Measurements from ENCODE around the gene MOV10L1. TPM values are rescaled to one million over a fixed set of nuclear protein-coding genes. Genes with fewer than 3 reads are reported as not detected.

The MOV10L1 gene
- polyA plus RNA-seq, 4 donors = 0.24 to 0.75 (median 0.60) TPM

DNA sequence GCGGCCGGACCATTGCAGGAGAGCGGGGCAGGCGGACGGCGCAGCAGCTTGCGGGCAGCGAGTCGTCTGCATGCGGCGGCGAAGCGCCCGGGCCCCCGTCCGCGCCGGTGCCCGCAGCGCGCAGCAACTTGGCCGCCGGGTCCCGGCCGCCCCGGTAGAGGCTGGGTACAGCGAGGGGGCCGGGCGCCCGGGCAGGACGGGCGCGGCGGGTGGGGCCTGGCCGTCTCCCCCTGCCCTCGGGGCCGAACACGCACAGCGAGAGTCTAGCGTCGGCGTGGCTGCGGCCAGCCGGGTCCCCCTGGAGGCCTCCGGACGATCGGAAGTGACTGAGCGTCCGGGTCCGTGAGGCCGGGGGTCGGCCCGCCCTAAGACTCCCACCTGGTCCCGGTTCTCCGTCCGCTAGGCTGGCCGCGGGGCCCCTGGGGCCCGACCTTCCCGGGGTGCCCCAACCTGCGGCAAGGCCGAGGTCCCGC lies 95.1 kb downstream of the MOV10L1 start:
- DNase-seq (ENCODE audit: low read depth in 4 of 4, low spot score in 3 of 4) = no peak

DNA sequence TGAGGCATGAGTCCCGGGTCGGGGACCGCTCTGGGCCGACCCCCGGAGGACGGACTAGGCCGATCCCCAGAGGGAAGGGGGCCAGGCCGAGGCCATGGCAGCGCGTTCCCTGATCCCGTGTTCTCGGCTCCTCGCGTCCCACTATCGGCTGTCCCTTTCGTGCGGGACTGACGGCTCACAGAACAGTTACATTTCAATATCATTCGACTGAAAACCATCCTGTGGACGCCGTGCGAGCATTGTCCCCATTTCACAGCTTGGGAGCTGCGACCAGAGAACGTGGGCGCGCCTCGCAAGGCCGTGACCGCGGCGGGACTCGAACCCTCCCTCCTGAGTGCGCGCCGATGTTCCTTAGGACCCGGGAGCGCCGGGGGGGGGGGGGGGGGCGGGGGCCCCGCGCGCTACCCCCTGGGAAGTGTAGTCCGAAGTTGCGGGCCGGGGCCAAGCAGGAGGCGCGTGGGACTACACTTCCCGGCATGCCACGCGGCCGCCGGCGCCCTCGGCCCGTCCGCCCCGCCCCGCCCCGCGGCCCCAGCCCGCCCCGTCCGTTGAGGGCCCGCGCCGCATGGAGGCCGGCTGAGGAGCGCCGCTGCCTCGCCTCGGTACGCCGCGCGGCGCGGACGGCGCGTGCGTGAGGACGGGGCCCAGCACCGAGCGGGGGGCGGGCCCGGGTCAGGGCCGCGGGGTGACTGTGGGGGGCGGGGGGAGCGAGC lies 95.7 kb downstream of the MOV10L1 start, which contains the start of gene TRABD:
Gene TRABD (plus strand): TSS at position 539 of the 713 bp plus-strand sequence. CDS start 7,148 bp downstream, outside the sequence.
- peak in 3 of 4 donors; percentile 62 to 75 (median 68) for DNase-seq (ENCODE audit: low read depth in 4 of 4, low spot score in 3 of 4)

DNA sequence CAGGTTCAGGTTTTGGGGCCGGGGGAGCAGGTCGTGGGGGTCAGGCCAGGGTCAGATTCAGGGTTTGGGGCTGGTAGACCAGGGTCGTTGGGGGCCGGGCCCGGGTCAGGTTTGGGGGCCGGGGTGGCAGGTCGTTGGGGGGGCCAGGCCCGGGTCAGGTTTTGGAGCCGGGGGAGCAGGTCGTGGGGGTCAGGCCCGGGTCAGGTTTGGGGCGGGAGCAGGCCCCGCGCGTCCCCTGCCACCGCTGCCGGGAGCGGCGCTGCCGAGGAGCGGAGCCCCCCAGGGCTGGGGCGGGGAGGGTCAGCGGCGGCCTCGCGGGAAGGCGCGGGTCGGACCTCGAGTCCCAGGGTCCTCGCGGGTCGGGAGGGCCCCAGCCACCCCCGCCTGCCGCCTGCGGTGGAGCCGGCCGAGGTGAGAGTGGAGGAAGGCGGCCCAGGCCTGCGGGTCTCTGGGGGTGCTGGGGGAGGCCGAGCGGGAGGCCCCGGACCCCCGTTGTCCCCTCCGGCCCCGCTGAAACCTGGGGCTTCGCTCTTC lies 96.4 kb downstream of the MOV10L1 start:
- DNase-seq (ENCODE audit: low read depth in 4 of 4, low spot score in 3 of 4) = no peak

DNA sequence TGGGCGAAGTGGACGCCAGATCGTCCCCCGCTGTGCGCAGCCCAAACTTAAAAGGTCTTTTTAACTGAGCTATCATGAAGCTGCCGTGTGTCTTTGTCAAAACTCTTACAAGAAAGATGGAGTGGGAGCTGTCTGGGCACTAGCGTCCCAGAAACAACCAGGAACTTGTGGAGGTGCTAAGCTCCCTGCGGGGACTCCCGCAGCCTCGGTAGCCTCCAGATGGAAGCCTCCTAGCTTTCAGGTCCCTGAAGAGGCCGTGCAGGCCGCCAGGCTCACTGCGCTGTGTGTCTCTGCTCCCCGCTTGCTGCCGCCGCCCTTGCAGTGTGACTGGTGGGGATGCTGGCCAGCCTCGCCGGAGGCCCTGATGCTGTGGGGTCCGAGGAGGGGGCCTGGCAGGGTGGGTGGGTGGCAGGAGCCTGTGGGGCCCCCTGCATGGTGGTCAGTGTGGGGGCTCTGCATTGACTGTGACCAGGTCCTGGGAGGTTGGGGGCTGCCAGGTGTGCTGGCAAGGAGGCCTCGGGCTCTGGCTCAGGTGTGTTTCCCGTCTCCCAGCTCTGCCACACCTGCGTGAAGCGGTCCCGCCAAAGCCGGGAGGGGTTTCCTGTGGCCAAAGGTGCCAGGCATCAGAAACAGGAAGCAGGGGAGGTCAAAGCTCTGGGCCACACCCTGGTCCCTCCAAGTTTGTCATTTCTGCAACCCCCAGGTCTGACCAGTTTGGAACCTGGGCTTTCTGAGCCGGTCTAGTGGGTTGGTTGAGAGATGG lies 97.1 kb downstream of the MOV10L1 start:
- DNase-seq (ENCODE audit: low read depth in 4 of 4, low spot score in 3 of 4) = no peak

DNA sequence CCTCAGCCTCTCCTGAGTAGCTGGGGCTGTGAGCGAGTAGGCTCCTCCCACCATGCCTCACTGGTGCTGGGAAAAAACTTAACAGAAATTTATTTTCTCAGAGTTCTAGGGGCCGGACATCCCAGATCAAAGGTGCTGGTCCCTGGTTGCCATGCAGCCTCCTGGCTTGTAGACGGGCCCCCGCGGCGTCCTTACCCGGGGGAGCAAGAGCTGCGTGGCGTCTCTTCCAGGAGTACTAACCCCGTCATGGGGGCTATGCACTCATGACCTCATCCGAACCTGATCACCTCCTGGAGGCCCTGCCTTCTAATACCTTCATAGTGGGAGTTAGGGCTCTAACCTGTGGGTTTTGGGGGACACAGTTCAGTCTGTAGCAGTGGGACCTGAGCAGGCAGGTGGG lies 98.5 kb downstream of the MOV10L1 start:
- no peak for DNase-seq (ENCODE audit: low read depth in 4 of 4, low spot score in 3 of 4)

DNA sequence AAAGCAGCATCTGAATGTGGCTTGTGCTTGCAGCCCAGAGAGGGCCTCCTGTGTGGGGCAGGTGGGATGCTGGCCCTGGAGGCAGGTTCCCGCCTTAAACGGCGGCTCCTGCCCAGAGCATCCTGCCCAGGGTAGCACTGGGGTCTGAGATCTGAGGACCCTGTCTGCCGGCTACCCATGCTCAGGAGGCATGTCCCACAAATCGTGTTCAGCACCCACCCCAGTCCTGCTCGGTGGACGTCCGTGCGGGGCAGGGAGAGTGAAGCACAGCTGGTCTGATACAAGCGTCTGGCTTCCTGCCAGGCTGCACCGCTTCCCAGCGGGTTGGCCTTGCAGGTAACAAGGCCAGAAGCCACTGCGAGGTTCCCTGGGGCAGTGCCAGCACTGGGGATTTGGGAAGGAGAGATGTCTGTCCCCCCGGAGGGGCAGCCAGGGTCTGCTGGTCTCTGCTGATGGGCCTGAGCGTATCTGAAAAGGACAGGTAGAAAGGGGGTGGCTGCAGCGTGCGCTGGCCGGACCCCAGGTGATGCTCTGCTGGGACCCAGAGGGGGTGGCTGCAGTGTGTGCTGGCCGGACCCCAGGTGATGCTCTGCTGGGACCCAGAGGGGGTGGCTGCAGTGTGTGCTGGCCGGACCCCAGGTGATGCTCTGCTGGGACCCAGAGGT lies 99.5 kb downstream of the MOV10L1 start:
- DNase-seq (ENCODE audit: low read depth in 4 of 4, low spot score in 3 of 4) = no peak

DNA sequence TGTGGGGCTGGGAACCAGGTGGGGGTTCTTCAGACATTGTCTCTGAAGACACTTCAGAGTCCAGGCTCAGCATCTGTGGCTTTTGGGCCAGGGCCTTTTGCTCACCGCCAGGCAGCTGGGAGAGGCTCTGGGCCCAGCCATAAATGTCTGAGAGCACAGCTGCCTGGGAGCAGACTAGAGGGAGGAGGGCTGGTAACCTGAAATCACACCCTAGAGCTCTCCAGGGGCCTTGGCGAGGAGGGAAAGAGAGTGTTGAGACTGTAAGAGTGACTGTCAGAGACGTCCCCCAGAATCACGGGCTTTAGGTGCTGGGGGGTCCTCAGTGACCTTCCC lies 100.0 kb downstream of the MOV10L1 start:
- no peak for DNase-seq (ENCODE audit: low read depth in 4 of 4, low spot score in 3 of 4)

DNA sequence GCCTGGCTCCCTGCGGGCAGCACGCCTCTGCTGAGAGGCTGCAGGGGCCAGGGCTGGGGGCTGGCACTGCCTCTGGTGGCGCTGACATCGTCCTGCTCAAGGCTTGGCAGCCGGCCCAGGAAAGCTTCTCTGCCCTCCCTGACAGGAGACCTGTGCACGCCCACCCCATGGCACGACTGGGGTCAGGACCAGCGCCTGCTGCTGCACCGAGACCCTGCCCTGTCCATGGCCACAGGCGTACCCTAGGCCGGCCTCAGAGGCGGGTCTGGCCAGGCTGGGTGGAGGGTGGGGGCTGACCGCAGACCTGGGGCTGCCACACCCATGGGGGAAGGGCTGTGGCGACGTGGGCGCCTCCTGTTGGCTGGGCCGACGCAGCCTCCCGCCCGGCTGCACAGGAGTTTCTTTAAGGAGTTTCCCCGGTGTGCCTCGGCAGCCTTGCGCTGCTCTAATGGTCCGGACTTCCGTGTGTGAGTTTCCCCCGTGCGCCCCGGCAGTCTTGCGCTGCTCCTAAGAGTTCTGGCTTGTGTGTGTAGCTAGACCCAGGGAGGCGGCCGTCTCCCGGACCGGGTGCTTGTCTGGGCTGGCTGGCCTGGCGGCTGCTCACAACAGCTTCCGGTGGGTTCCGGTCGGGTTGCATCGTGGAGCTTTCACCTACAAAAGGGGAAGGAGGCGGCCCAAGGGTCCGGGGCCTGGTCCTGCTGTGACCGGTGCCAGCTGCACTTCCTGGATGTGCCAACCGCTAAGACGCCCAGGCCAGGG lies 100.6 kb downstream of the MOV10L1 start:
- peak in 1 of 4 donors; percentile 32 for DNase-seq (ENCODE audit: low read depth in 4 of 4, low spot score in 3 of 4)

DNA sequence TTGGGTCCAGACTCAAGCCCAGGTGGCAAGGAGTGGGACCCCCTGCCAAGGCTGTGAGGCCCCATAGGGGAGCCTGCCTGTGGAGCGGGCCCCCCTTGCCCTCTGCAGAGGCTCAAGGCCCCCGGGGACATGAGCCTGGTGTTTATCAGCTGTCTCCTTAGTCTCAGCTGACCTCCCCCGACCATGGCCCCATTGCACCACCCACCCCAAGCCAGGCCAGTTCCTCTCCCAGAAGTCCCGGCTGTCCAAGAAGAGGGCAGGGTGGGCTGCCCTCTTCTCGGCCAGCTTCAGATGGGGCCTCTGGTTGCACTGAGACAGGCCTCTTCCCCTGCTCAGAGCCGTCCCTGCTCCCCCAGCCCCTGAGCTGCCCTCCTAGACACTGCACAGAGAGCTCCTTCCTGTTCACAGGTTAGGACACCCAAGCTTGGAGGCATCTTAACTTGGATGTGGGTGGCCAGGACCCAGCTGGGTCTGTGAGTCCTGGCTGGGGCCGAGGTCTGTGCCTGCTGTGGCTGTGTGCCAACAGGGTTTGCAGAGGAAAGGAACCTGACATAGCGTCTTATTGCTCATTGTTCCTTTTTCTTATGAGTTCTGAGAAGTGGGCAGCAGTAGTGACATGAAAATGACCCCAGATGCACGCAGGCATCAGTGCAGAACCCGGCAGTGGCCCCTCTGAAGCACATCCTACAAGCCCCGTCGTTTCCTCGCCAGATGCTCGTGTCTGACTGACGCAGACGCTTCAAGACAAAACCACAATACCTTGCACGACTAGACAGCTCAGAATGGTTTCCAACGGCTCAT lies 101.3 kb downstream of the MOV10L1 start:
- DNase-seq (ENCODE audit: low read depth in 4 of 4, low spot score in 3 of 4) = no peak

DNA sequence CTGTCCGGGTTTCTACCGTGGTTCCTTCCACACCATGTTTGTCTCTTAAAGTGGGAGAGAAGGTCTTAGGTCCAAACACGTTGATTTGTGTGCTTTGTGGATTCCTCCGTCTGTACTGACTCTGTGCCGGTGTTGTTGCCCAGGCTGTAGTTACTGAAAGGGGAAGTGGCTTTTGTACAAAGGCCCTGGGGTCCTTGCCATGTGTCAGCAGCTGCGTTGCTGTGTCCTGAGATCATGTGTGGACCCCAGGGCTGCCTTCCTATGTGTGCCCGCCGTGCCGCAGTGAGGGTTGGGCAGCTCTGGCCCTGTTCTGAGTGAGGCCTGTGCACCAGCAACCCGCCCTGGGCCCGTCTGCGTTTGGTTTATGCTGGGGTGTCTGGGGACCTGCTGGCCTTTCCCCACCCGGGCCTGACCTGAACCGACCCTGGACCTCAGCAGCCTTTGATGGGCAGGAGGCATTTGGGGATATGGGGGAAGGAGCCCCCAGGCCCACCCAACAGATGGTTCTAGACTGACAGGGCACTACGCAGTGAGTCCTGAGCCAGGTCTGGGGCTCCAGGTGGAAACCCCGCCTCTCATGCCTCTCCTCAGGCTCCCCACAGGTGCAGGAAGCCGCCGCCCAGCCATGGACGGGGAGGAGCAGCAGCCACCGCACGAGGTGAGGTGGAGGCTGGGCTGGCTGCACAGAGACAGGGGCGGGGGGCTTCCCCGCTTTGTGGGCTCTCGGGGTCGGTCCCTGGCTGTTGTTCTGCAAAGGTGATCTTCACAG lies 102.8 kb downstream of the MOV10L1 start:
- DNase-seq (ENCODE audit: low read depth in 4 of 4, low spot score in 3 of 4) = no peak

DNA sequence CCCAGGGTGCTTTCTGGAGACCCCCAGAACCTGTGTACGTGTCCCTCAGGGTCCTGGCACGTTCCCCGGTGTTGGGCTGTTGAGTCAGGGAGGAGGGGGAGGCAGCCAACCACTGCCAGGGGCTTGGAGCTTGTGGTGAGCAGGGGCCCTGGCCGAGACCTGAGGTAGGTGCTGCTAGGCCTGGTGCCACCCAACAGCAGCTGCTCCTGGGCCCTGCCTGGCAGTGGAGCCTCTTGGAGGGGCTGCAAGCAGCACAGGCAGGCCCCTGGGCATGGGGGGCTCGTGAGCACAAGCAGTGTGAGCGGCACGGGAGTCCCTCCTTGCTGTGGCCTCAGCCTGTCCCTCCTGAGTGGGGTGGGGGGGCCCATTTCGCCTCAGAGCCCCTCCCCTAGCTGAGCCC lies 103.8 kb downstream of the MOV10L1 start:
- no peak for DNase-seq (ENCODE audit: low read depth in 4 of 4, low spot score in 3 of 4)

DNA sequence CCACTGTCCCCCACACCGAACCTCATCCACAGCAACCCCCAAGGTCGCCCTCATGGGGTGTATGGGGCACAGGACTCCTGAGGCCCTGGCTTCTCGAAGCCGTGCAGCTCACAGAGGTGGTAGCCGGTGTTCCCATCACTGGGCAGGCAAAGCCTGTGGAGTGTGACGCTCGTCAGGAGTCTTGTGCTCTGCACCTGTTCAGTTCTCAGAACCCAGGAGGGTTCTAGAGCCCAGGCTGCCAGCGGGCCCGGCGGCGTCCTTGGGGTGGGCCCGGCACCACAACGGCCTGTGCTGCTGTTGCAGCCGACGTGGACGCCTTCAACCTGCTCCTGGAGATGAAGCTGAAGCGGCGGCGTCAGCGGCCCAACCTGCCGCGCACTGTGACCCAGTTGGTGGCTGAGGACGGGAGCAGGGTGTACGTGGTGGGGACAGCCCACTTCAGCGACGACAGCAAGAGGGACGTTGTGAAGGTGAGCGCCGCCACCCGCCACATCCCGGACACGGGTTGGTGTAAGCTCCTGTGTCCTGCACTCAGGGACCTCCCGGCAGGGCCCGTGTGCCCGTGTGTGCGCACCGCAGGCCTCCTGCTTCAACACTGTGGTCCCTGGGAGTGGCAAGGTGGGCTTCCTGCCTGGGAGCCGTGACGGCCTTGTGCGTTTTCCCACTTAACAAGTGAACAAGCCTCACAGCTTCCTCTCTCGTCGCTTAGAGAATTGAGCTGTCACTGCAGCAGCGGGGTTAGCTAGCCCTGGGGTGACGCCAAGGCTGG lies 104.4 kb downstream of the MOV10L1 start:
- DNase-seq (ENCODE audit: low read depth in 4 of 4, low spot score in 3 of 4) = no peak

DNA sequence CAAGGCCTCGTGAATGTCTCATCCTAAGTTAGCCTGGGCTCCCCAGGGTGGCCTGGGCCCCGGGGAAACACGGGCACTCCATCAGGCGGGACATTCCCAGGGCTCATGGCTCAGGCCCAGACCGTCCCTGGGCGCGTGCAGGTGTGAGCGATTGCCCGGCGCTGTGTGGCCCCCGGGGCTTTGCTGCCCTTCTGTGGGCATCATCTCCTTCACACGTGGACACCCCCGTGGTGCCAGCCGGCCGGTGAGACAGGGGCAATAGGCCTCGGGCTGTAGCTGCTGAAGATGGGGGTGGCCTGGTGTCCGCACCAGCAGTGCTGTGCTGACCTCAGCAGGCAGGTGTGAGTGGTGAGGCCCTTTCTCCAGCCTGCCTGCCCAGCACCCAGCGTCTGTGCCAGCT lies 106.5 kb downstream of the MOV10L1 start:
- no peak for DNase-seq (ENCODE audit: low read depth in 4 of 4, low spot score in 3 of 4)

DNA sequence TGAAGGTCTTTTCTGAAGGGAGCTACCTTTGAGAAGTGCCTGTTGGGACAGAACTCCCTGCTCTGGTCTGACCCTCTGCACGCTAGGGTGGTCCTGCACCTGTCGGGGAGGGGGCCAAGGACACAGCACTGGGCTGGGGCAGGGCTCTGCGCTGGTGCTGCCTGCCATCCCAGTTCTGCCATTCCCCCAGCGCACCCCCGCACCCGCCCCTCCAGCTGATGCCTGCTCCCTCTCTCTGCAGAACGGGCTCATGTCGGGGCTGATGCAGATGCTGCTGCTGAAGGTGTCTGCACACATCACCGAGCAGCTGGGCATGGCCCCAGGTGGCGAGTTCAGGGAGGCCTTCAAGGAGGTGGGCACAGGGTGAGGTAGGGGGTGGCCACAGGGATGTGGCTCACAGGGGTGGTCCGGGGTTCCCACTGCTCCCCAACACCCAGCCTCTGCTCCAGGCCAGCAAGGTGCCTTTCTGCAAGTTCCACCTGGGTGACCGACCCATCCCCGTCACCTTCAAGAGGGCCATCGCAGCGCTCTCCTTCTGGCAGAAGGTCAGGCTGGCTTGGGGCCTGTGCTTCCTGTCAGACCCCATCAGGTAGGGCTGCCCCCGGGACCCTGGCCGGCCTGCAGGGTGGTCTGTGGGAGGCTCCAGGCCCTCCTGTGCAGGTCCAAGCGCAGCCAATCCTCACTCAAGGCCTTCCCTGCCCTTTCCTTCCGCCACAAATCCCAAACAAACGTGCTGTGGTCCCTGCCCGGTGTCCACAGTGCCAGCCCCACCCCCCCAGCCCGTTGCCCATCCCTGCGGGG lies 107.4 kb downstream of the MOV10L1 start:
- DNase-seq (ENCODE audit: low read depth in 4 of 4, low spot score in 3 of 4) = no peak

DNA sequence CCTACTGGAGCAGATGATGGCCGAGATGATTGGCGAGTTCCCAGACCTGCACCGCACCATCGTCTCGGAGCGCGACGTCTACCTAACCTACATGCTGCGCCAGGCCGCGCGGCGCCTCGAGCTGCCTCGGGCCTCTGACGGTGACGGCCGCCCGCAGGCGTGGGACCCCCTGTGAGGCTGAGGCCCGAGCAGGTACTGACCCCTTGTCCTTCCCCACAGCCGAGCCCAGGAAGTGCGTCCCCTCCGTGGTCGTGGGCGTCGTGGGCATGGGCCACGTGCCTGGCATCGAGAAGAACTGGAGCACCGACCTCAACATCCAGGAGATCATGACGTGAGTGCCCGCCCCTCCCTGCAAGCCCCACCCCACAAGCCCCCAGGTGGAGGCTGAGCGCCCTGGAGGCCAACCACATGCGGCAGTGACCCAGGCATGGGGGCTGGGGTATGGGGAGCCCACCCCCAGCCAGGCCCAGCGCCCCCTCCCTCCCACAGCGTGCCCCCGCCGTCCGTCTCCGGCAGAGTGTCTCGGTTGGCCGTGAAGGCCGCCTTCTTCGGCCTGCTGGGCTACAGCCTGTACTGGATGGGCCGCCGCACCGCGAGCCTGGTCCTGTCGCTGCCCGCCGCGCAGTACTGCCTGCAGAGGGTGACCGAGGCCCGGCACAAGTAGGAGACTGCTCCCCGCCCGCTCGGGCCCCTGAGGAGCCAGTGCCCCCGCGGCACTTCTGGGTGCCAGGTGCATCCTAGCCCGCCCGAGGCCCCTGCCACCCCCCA lies 108.2 kb downstream of the MOV10L1 start:
- DNase-seq (ENCODE audit: low read depth in 4 of 4, low spot score in 3 of 4) = no peak

DNA sequence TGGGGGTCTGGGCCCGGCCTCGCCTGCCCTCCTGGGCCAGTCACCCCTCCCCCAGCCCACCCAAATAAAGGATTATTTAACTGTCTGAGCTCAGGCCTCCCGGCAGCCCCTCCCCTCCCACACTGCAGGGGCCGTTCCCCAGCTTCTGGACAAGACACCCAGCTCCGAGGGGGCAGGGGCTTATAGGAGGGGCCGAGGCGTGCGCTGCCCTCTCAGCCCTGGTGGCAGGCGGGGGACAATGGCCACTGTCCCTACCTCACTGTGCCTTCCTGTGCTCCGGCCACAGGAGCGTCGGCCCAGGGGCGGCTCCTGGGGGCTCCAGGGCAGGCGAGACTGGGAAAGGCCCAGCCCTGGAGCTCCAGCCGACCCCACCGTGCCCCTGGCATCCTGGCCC lies 108.8 kb downstream of the MOV10L1 start:
- no peak for DNase-seq (ENCODE audit: low read depth in 4 of 4, low spot score in 3 of 4)

DNA sequence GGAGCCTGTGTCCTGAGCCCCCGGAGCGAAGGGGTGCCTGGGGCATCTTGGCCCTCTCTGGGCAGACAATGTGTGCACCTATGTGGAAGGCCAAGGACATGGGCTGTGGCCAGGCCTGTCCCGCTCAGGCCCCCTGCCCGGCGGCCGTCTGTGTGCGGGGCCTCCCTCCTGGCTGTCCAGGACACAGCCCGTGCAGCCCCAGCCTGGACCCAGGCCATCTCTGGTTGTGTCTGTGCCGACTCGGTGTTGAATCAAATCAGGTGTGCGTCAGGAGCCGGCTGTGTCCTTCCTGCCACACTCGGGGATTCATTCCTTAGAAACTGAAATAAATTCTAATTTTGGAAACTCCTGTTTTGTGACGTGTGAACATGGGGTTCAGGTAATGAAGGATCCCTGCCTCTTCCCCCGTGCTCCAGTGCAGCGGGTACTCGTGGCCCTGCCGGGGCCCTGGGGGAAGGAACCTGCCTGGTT lies 109.5 kb downstream of the MOV10L1 start:
- no peak for DNase-seq (ENCODE audit: low read depth in 4 of 4, low spot score in 3 of 4)
